ENCODE data around the gene ZFYVE28.

GRCh38 chr4:2367626-2368025 lies 50.8 kb downstream of the ZFYVE28 start:
- TF ChIP-seq CTCF (IDR thresholded peaks at IDR 0.05) (no peak), POLR2AphosphoS5 (IDR thresholded peaks at IDR 0.05) (no peak), POLR2A (IDR thresholded peaks at IDR 0.05) (no peak)
